Pulmonary artery endothelial cell (primary cell): ENCODE measurements around the gene DYNC1LI2. TPM values are rescaled to one million over a fixed set of nuclear protein-coding genes. Genes with fewer than 3 reads are reported as not detected.

ENCODE experiments used
- DNase-seq: peaks from one replicate; pipeline ENCODE4 v3.0.0-alpha.2; 2011; ENCODE audit warnings: low read depth, low spot score
- total RNA-seq: library from RNA; depleted of rRNA; stranded (reverse); fragments of >200 nt; gene quantifications from 2 replicates; pipeline ENCODE4 v1.2.3, GENCODE V29; 2014

Gene DYNC1LI2
- total RNA-seq, 1 donor from 2014 or later: 131 TPM

GRCh38 chr16:66740533-66740932 lies 10.9 kb downstream of the DYNC1LI2 start:
- DNase-seq: no peak

GRCh38 chr16:66740010-66740409 lies 11.4 kb downstream of the DYNC1LI2 start:
- DNase-seq: no peak

- no peak for DNase-seq
Measured at GRCh38 chr16:66735891-66736290, 15.5 kb downstream of the DYNC1LI2 start.

GRCh38 chr16:66731101-66731500 lies 20.3 kb downstream of the DYNC1LI2 start:
- DNase-seq: no peak

- no peak for DNase-seq
Measured at GRCh38 chr16:66728804-66729203, 22.6 kb downstream of the DYNC1LI2 start.

- DNase-seq: peak; percentile 22
Measured at GRCh38 chr16:66728117-66728787, 23.2 kb downstream of the DYNC1LI2 start.

GRCh38 chr16:66720766-66721165 lies 30.6 kb downstream of the DYNC1LI2 start:
- no peak for DNase-seq

GRCh38 chr16:66719246-66719645 lies 32.2 kb downstream of the DYNC1LI2 start:
- no peak for DNase-seq

GRCh38 chr16:66717776-66718175 lies 33.6 kb downstream of the DYNC1LI2 start:
- DNase-seq: no peak

- DNase-seq: no peak
Measured at GRCh38 chr16:66717112-66717675, 34.2 kb downstream of the DYNC1LI2 start.

GRCh38 chr16:66714654-66715307 lies 36.6 kb downstream of the DYNC1LI2 start:
- no peak for DNase-seq

- no peak for DNase-seq
Measured at GRCh38 chr16:66714062-66714461, 37.3 kb downstream of the DYNC1LI2 start.

GRCh38 chr16:66713076-66713475 lies 38.3 kb downstream of the DYNC1LI2 start:
- no peak for DNase-seq

GRCh38 chr16:66712512-66712911 lies 38.9 kb downstream of the DYNC1LI2 start:
- DNase-seq: no peak

- DNase-seq: no peak
Measured at GRCh38 chr16:66711581-66711980, 39.8 kb downstream of the DYNC1LI2 start.

GRCh38 chr16:66706506-66706880 lies 44.9 kb downstream of the DYNC1LI2 start:
- DNase-seq: no peak

GRCh38 chr16:66705790-66706505 lies 45.5 kb downstream of the DYNC1LI2 start:
- no peak for DNase-seq

GRCh38 chr16:66703406-66704215 lies 47.8 kb downstream of the DYNC1LI2 start:
- no peak for DNase-seq

- no peak for DNase-seq
Measured at GRCh38 chr16:66701516-66701915, 49.9 kb downstream of the DYNC1LI2 start.

GRCh38 chr16:66701026-66701425 lies 50.4 kb downstream of the DYNC1LI2 start:
- no peak for DNase-seq

- no peak for DNase-seq
Measured at GRCh38 chr16:66699898-66700297, 51.5 kb downstream of the DYNC1LI2 start.
